ENCODE data around the gene DDHD1. TPM values are rescaled to one million over a fixed set of nuclear protein-coding genes. Genes with fewer than 3 reads are reported as not detected.

DDHD1 gene
- total RNA-seq, 1 donor: 30.0 TPM

- no peaks in the 10 kb centered on the region for H3K36me3 ChIP-seq (ENCODE audit: insufficient read depth, low read length)
- TF ChIP-seq, protein P1, sequence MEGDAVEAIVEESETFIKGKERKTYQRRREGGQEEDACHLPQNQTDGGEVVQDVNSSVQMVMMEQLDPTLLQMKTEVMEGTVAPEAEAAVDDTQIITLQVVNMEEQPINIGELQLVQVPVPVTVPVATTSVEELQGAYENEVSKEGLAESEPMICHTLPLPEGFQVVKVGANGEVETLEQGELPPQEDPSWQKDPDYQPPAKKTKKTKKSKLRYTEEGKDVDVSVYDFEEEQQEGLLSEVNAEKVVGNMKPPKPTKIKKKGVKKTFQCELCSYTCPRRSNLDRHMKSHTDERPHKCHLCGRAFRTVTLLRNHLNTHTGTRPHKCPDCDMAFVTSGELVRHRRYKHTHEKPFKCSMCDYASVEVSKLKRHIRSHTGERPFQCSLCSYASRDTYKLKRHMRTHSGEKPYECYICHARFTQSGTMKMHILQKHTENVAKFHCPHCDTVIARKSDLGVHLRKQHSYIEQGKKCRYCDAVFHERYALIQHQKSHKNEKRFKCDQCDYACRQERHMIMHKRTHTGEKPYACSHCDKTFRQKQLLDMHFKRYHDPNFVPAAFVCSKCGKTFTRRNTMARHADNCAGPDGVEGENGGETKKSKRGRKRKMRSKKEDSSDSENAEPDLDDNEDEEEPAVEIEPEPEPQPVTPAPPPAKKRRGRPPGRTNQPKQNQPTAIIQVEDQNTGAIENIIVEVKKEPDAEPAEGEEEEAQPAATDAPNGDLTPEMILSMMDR (IDR thresholded peaks at IDR 0.05; ENCODE audit: extremely low read depth, low read depth, low read length): no peak
- H2AFZ ChIP-seq (ENCODE audit: low read length): no peak overlapping the region
- no peaks in the 10 kb centered on the region for H4K20me1 ChIP-seq (ENCODE audit: insufficient read depth, low read length)
- peak overlapping the region; percentile 54 for H3K4me2 ChIP-seq (ENCODE audit: insufficient read depth, low read length)
- peak overlapping the region; percentile 55 for H3K27ac ChIP-seq (ENCODE audit: low read depth, low read length)
- H3K9me3 ChIP-seq (ENCODE audit: low read depth, low read length): no peaks in the 10 kb centered on the region
- peak overlapping the region; percentile 5 for H3K4me3 ChIP-seq (ENCODE audit: insufficient read depth, low read length)
- peaks cover 42% of the 10 kb centered on the region for H3K4me1 ChIP-seq (ENCODE audit: insufficient read depth, low read length)
- DNase-seq (ENCODE audit: insufficient read length, low spot score, missing footprints): peak; percentile 66
- H3K79me2 ChIP-seq (ENCODE audit: insufficient read depth, low read length): no peaks in the 10 kb centered on the region
- no peaks in the 10 kb centered on the region for H3K27me3 ChIP-seq (ENCODE audit: insufficient read depth, low read length)
Observed at GRCh38 chr14:53032161-53032803, 120.8 kb downstream of the DDHD1 start.

- Histone ChIP-seq H3K27ac (ENCODE audit: low read depth, low read length) (no peak overlapping the region), H3K36me3 (ENCODE audit: insufficient read depth, low read length) (no peaks in the 10 kb centered on the region), H3K9me3 (ENCODE audit: low read depth, low read length) (no peaks in the 10 kb centered on the region), H3K4me2 (ENCODE audit: insufficient read depth, low read length) (no peak overlapping the region), H3K4me1 (ENCODE audit: insufficient read depth, low read length) (peaks cover 26% of the 10 kb centered on the region), H2AFZ (ENCODE audit: low read length) (no peak overlapping the region), H3K27me3 (ENCODE audit: insufficient read depth, low read length) (no peaks in the 10 kb centered on the region), H3K79me2 (ENCODE audit: insufficient read depth, low read length) (no peaks in the 10 kb centered on the region), H4K20me1 (ENCODE audit: insufficient read depth, low read length) (no peaks in the 10 kb centered on the region), H3K4me3 (ENCODE audit: insufficient read depth, low read length) (no peak overlapping the region)
- TF ChIP-seq, protein P1 (IDR thresholded peaks at IDR 0.05; ENCODE audit: extremely low read depth, low read depth, low read length): no peak
- no peak for DNase-seq (ENCODE audit: insufficient read length, low spot score, missing footprints)
Observed at GRCh38 chr14:53027562-53027961, 125.6 kb downstream of the DDHD1 start.

DNA sequence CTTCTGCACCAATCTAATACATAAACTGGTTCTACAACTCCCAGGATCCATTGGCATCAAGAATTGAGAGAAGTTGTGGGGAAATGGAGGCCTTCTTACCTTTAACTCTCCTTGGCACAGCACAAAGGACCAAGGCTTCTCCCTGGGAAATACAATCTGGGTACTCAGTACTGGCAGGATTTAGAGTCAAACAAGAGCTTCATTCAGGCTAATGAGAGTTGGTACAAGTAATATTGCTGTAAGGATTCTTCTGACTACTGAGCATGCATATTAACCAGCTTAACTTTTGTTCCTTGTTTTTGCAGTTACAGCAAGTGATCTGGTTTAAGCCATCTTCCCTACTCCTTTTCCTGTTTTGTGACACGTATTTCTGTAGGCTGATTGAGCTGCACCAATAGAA is 126.1 kb downstream of the DDHD1 start:
- no peak overlapping the region for H3K4me3 ChIP-seq (ENCODE audit: insufficient read depth, low read length)
- H2AFZ ChIP-seq (ENCODE audit: low read length): no peak overlapping the region
- no peak overlapping the region for H3K4me2 ChIP-seq (ENCODE audit: insufficient read depth, low read length)
- H3K27me3 ChIP-seq (ENCODE audit: insufficient read depth, low read length): no peaks in the 10 kb centered on the region
- peaks cover 25% of the 10 kb centered on the region for H3K4me1 ChIP-seq (ENCODE audit: insufficient read depth, low read length)
- DNase-seq (ENCODE audit: insufficient read length, low spot score, missing footprints): no peak
- no peak overlapping the region for H3K27ac ChIP-seq (ENCODE audit: low read depth, low read length)
- no peaks in the 10 kb centered on the region for H3K79me2 ChIP-seq (ENCODE audit: insufficient read depth, low read length)
- TF ChIP-seq, protein P1 (IDR thresholded peaks at IDR 0.05; ENCODE audit: extremely low read depth, low read depth, low read length): no peak
- no peaks in the 10 kb centered on the region for H4K20me1 ChIP-seq (ENCODE audit: insufficient read depth, low read length)
- H3K36me3 ChIP-seq (ENCODE audit: insufficient read depth, low read length): no peaks in the 10 kb centered on the region
- H3K9me3 ChIP-seq (ENCODE audit: low read depth, low read length): no peaks in the 10 kb centered on the region

DNA sequence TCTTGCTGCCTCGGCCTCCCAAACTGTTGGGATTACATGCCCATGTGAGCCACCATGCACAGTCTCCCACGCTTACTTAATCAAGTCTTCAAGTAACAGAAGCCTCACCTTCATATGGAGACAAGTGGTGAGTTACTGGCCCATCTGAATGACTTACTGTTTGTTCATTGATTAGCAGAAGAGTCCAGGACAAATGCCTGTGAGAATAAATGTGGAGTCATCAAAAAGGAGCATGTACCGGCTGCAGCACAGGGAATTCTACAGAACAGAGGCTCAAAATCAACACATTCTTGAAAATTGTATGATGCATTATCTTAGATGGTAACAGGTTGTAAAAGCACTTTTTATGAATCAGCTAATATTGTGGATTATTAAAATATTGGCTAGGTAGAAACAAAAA is 129.8 kb downstream of the DDHD1 start:
- Histone ChIP-seq H3K79me2 (ENCODE audit: insufficient read depth, low read length) (no peaks in the 10 kb centered on the region), H3K4me2 (ENCODE audit: insufficient read depth, low read length) (no peak overlapping the region), H3K4me1 (ENCODE audit: insufficient read depth, low read length) (peaks cover 28% of the 10 kb centered on the region), H3K27me3 (ENCODE audit: insufficient read depth, low read length) (no peaks in the 10 kb centered on the region), H3K9me3 (ENCODE audit: low read depth, low read length) (no peaks in the 10 kb centered on the region), H4K20me1 (ENCODE audit: insufficient read depth, low read length) (no peaks in the 10 kb centered on the region), H3K4me3 (ENCODE audit: insufficient read depth, low read length) (no peak overlapping the region), H3K27ac (ENCODE audit: low read depth, low read length) (peak overlapping the region; percentile 25), H2AFZ (ENCODE audit: low read length) (no peak overlapping the region), H3K36me3 (ENCODE audit: insufficient read depth, low read length) (no peaks in the 10 kb centered on the region)
- TF ChIP-seq, protein P1 (IDR thresholded peaks at IDR 0.05; ENCODE audit: extremely low read depth, low read depth, low read length): no peak
- peak; percentile 6 for DNase-seq (ENCODE audit: insufficient read length, low spot score, missing footprints)

Measured in osteoblast (primary cell).